CD4-positive, alpha-beta memory T cell (primary cell): ENCODE results near the gene TM4SF20. TPM values are rescaled to one million over a fixed set of nuclear protein-coding genes. Genes with fewer than 3 reads are reported as not detected.

Source experiments
- CTCF ChIA-PET: fragments of 350-600 bp; sonication (Branson Sonifier 250); formaldehyde crosslinking; loops from one replicate; lab custom pipeline; 2021; ENCODE audit warnings: inconsistent platforms; ENCODE audit not compliant: partially characterized antibody; lab: Charles Lee
- POLR2A ChIA-PET: fragments of 350-600 bp; sonication (Branson Sonifier 250); formaldehyde crosslinking; loops from one replicate; lab custom pipeline; 2021; ENCODE audit not compliant: partially characterized antibody; lab: Charles Lee
- DNase-seq, 5 donors: peaks; one replicate each; pipeline versions ENCODE4 v3.0.0 to v3.0.0-alpha.2; 2020 to 2022; ENCODE audit warnings: mixed read lengths in 1 of 5
- H3K27ac ChIP-seq: one replicate; pipeline ENCODE4 v1.7.0; 2013; ENCODE audit warnings: low read depth, low read length
- H3K27me3 ChIP-seq: 2 replicates; pipeline ENCODE4 v1.7.0; 2013; ENCODE audit warnings: mild to moderate bottlenecking, low read length, moderate library complexity; ENCODE audit not compliant: insufficient read depth
- H3K36me3 ChIP-seq: 2 replicates; pipeline ENCODE4 v1.7.0; 2013; ENCODE audit warnings: mild to moderate bottlenecking, low read length, moderate library complexity; ENCODE audit not compliant: insufficient read depth
- H3K4me1 ChIP-seq: 2 replicates; pipeline ENCODE4 v1.7.0; 2013; ENCODE audit warnings: mild to moderate bottlenecking, low read length, moderate library complexity; ENCODE audit not compliant: insufficient read depth
- H3K4me3 ChIP-seq, 2 donors: one replicate each; pipeline ENCODE4 v1.7.0; 2013; ENCODE audit warnings: low read length in 2 of 2, mild to moderate bottlenecking in 1 of 2
- H3K9me3 ChIP-seq, 2 donors: one replicate each; pipeline ENCODE4 v1.7.0; 2013; ENCODE audit warnings: low read length in 2 of 2, control low read depth in 1 of 2; ENCODE audit not compliant: control insufficient read depth in 1 of 2
- H3K27ac Mint-ChIP-seq, 7 donors: one replicate each; pipeline ENCODE4 v1.8.0; 2020 to 2021; ENCODE audit warnings: mixed read lengths in 7 of 7, mild to moderate bottlenecking in 6 of 7, inconsistent platforms in 3 of 7, moderate library complexity in 3 of 7
- H3K27me3 Mint-ChIP-seq, 2 donors: one replicate each; pipeline ENCODE4 v1.8.0; 2020 to 2021; ENCODE audit warnings: mixed read lengths in 2 of 2
- H3K36me3 Mint-ChIP-seq, 2 donors: one replicate each; pipeline ENCODE4 v1.8.0; 2020 to 2021; ENCODE audit warnings: mixed read lengths in 2 of 2, inconsistent platforms in 1 of 2, mild to moderate bottlenecking in 1 of 2
- H3K4me1 Mint-ChIP-seq, 4 donors: one replicate each; pipeline ENCODE4 v1.8.0; 2020 to 2021; ENCODE audit warnings: mixed read lengths in 4 of 4, mild to moderate bottlenecking in 1 of 4
- H3K4me3 Mint-ChIP-seq, 8 donors: one replicate each; pipeline ENCODE4 v1.8.0; 2020 to 2021; ENCODE audit warnings: mixed read lengths in 8 of 8, mild to moderate bottlenecking in 7 of 8, moderate library complexity in 6 of 8, inconsistent platforms in 3 of 8
- H3K9me3 Mint-ChIP-seq, 8 donors: one replicate each; pipeline ENCODE4 v1.8.0; 2020 to 2021; ENCODE audit warnings: mixed read lengths in 8 of 8, mild to moderate bottlenecking in 5 of 8, inconsistent platforms in 3 of 8, moderate library complexity in 1 of 8
- intact Hi-C: fragments of 100-400 bp; cut with micrococcal nuclease; formaldehyde crosslinking; loops from one replicate; pipeline ENCODE4 v1.15.1; 2023
- polyA plus RNA-seq, 2 donors: library from polyadenylated mRNA; unstranded; fragments of 300-500 nt; fragmentation: Illumina TruSeq; gene quantifications; one replicate each; pipeline ENCODE4 v1.2.3, GENCODE V29; 2021
- total RNA-seq, 2 experiments: library from RNA; stranded (reverse); gene quantifications; one replicate each; pipeline ENCODE4 v1.2.3, GENCODE V29; 2021

TM4SF20 gene
- total and polyA plus RNA-seq, 4 experiments from 2014 or later, result not detected

GRCh38 chr2:227347117-227347516, 32.0 kb downstream of the TM4SF20 start:
- ChIA-PET CTCF (no interaction called here), POLR2A (no interaction called here)
- H3K27ac ChIP-seq, result no peak overlapping the region
- no peak for DNase-seq
- Mint-ChIP-seq H3K4me3 (no peak overlapping the region), H3K36me3 (peaks cover 21 to 48% of the 10 kb centered on the region in 2 donors), H3K27ac (no peak overlapping the region), H3K4me1 (peaks cover 0 to 4% (median 0%) of the 10 kb centered on the region in 4 donors), H3K9me3 (no peaks in the 10 kb centered on the region), H3K27me3 (no peaks in the 10 kb centered on the region)
- no peaks in the 10 kb centered on the region for H3K9me3 ChIP-seq
- intact Hi-C loops, result no loop called here
- peaks cover 6% of the 10 kb centered on the region for H3K36me3 ChIP-seq
- no peaks in the 10 kb centered on the region for H3K27me3 ChIP-seq
- no peaks in the 10 kb centered on the region for H3K4me1 ChIP-seq
- H3K4me3 ChIP-seq, result no peak overlapping the region

GRCh38 chr2:227344231-227344630, 34.9 kb downstream of the TM4SF20 start:
- intact Hi-C loops, result no loop called here
- H3K36me3 Mint-ChIP-seq, result peaks cover 30 to 63% of the 10 kb centered on the region in 2 donors
- CTCF ChIA-PET, result no interaction called here
- no peaks in the 10 kb centered on the region for H3K4me1 ChIP-seq
- POLR2A ChIA-PET, result no interaction called here
- no peaks in the 10 kb centered on the region for H3K9me3 ChIP-seq
- H3K9me3 Mint-ChIP-seq, result no peaks in the 10 kb centered on the region
- no peak overlapping the region for H3K4me3 Mint-ChIP-seq
- H3K27me3 ChIP-seq, result no peaks in the 10 kb centered on the region
- no peak overlapping the region for H3K27ac Mint-ChIP-seq
- H3K36me3 ChIP-seq, result peaks cover 6% of the 10 kb centered on the region
- no peak overlapping the region for H3K4me3 ChIP-seq
- no peak for DNase-seq
- no peak overlapping the region for H3K27ac ChIP-seq
- H3K27me3 Mint-ChIP-seq, result no peaks in the 10 kb centered on the region
- peaks cover 0 to 2% (median 0%) of the 10 kb centered on the region in 4 donors for H3K4me1 Mint-ChIP-seq

DNA sequence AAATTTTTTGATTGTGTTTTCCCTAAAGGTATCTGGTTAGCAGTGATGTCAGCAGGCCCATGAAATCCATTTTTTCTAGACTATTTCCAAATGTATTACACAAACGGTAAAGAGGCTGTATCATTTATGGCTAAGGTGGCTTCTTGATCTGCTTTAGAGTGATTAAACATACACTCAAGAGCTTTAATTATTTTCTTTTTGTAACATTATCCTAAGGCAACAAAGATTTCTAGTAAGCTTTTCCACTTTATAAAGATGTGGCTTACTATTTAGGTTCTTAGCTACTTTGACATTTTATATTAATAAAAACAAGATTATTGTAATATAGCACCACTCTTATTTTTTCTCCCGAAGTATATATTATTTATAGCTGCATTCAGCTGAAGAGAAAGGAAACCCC, 37.6 kb downstream of the TM4SF20 start:
- H3K9me3 ChIP-seq, result no peaks in the 10 kb centered on the region
- ChIA-PET CTCF (interaction anchor here (0.7 kb wide), 1 partner anchor 147 kb away, joined by 3 read pairs; no protein-coding TSS in a partner anchor), POLR2A (no interaction called here)
- Mint-ChIP-seq H3K27me3 (no peaks in the 10 kb centered on the region), H3K36me3 (peaks cover 31 to 52% of the 10 kb centered on the region in 2 donors), H3K4me1 (peaks cover 0 to 3% (median 0%) of the 10 kb centered on the region in 4 donors), H3K4me3 (no peak overlapping the region), H3K9me3 (no peaks in the 10 kb centered on the region), H3K27ac (no peak overlapping the region)
- H3K27me3 ChIP-seq, result no peaks in the 10 kb centered on the region
- intact Hi-C loops, result no loop called here
- H3K4me3 ChIP-seq, result no peak overlapping the region
- H3K36me3 ChIP-seq, result peaks cover under 1% of the 10 kb centered on the region
- H3K27ac ChIP-seq, result no peak overlapping the region
- no peaks in the 10 kb centered on the region for H3K4me1 ChIP-seq
- DNase-seq, result no peak

DNA sequence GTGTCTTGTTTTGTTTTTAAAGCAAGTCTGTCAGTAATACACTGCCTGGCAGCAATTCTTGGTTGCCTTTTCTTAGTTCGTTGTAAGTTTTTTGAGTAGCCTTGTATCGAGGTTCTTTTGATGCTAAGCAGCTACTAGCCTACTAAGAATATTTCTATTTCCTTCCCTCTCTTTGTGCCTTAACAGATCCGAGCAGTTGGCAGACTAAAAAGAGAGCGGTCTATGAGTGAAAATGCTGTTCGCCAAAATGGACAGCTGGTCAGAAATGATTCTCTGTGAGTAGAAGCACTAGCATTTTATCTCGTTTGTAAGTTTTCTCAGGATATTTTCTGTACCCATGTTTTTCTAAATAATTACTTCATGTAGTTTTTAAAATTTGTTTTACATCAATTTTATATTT, 39.0 kb downstream of the TM4SF20 start:
- no peaks in the 10 kb centered on the region for H3K27me3 ChIP-seq
- no peaks in the 10 kb centered on the region for H3K9me3 ChIP-seq
- H3K4me3 ChIP-seq, result no peak overlapping the region
- peaks cover 10% of the 10 kb centered on the region for H3K36me3 ChIP-seq
- Mint-ChIP-seq H3K27me3 (no peaks in the 10 kb centered on the region), H3K4me1 (peaks cover 0 to 3% (median 0%) of the 10 kb centered on the region in 4 donors), H3K4me3 (no peak overlapping the region), H3K36me3 (peaks cover 40 to 53% of the 10 kb centered on the region in 2 donors), H3K9me3 (no peaks in the 10 kb centered on the region), H3K27ac (no peak overlapping the region)
- no peaks in the 10 kb centered on the region for H3K4me1 ChIP-seq
- DNase-seq, result no peak
- intact Hi-C loops, result no loop called here
- ChIA-PET CTCF (interaction anchor here (1.8 kb wide), 1 partner anchor 12 kb away, joined by 5 read pairs; no protein-coding TSS in a partner anchor), POLR2A (no interaction called here)
- H3K27ac ChIP-seq, result no peak overlapping the region

DNA sequence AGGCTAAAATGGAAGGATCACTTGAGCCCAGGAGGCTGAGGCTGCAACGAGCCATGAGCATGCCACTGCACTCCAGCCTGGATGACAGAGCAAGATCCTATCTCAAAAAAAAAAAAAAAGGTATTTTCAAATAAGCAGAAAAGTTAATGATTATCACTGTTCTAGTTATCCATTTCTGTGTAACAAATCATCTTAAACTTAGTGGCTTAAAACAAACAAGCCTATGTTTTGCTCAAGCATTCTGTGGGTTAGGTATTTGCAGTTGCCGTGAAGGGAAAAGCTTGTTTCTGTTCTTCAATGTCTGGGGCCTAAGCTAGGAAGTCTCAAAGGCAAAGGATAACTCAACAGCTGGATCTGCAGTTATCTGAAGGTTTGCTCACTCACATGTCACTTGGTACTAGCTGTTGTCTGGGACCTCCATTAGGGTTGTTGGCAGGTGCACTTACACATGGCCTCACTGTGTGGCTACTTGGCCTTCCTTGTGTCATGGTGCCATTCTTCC, 40.0 kb downstream of the TM4SF20 start:
- H3K4me3 ChIP-seq, result no peak overlapping the region
- H3K4me1 ChIP-seq, result no peaks in the 10 kb centered on the region
- H3K9me3 ChIP-seq, result no peaks in the 10 kb centered on the region
- Mint-ChIP-seq H3K27ac (peak overlapping the region in 1 of 7 donors; percentile 1), H3K36me3 (peaks cover 49 to 59% of the 10 kb centered on the region in 2 donors), H3K9me3 (no peaks in the 10 kb centered on the region), H3K27me3 (no peaks in the 10 kb centered on the region), H3K4me3 (no peak overlapping the region), H3K4me1 (peaks cover 0 to 3% (median 0%) of the 10 kb centered on the region in 4 donors)
- CTCF ChIA-PET, result interaction anchor here (1.8 kb wide), 1 partner anchor 11 kb away, joined by 5 read pairs; no protein-coding TSS in a partner anchor
- H3K36me3 ChIP-seq, result peaks cover 12% of the 10 kb centered on the region
- POLR2A ChIA-PET, result no interaction called here
- intact Hi-C loops, result no loop called here
- no peak for DNase-seq
- H3K27me3 ChIP-seq, result no peaks in the 10 kb centered on the region
- no peak overlapping the region for H3K27ac ChIP-seq

DNA sequence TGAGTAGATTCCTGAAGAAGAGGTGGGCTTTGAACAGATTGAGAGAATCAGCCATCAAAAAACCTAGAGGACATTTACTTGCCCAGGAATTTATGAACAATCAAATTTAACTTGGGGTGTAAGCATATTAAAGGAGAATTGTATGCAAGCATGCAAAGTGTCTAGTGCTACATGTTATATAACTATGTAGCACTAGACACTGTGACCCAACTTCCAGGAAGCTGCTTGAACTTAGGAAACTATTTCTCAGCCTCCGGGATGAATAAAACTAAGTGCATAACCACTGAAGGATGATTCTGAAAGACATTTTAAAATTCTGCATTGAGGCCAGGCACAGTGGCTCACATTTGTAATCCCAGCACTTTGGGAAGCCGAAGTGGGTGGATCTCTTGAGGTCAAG, 41.7 kb downstream of the TM4SF20 start:
- intact Hi-C loops, result no loop called here
- Histone ChIP-seq H3K27ac (no peak overlapping the region), H3K36me3 (peaks cover 23% of the 10 kb centered on the region), H3K9me3 (no peaks in the 10 kb centered on the region), H3K27me3 (no peaks in the 10 kb centered on the region), H3K4me3 (no peak overlapping the region), H3K4me1 (no peaks in the 10 kb centered on the region)
- Mint-ChIP-seq H3K4me3 (no peak overlapping the region), H3K27me3 (no peaks in the 10 kb centered on the region), H3K36me3 (peaks cover 59 to 68% of the 10 kb centered on the region in 2 donors), H3K27ac (no peak overlapping the region), H3K4me1 (peaks cover 0 to 3% (median 0%) of the 10 kb centered on the region in 4 donors), H3K9me3 (no peaks in the 10 kb centered on the region)
- ChIA-PET POLR2A (no interaction called here), CTCF (no interaction called here)
- no peak for DNase-seq

GRCh38 chr2:227335713-227336112, 43.4 kb downstream of the TM4SF20 start:
- POLR2A ChIA-PET, result interaction anchor here (1.4 kb wide), 1 partner anchor 11 kb away, joined by 6 read pairs; the partner anchor contains the start of gene MFF
- Mint-ChIP-seq H3K9me3 (no peaks in the 10 kb centered on the region), H3K4me1 (peaks cover 0 to 5% (median 0%) of the 10 kb centered on the region in 4 donors), H3K4me3 (no peak overlapping the region), H3K27ac (no peak overlapping the region), H3K27me3 (no peaks in the 10 kb centered on the region), H3K36me3 (peaks cover 62 to 70% of the 10 kb centered on the region in 2 donors)
- Histone ChIP-seq H3K27me3 (no peaks in the 10 kb centered on the region), H3K4me3 (no peak overlapping the region), H3K27ac (no peak overlapping the region), H3K9me3 (no peaks in the 10 kb centered on the region), H3K4me1 (no peaks in the 10 kb centered on the region), H3K36me3 (peaks cover 23% of the 10 kb centered on the region)
- DNase-seq, result no peak
- CTCF ChIA-PET, result no interaction called here
- intact Hi-C loops, result no loop called here
